CD4-positive, alpha-beta T cell treated with Interleukin-17A for 1 hour (primary cell): Measurements from ENCODE around the gene CCDC33.

Experiments used
- DNase-seq: peaks from one replicate; pipeline ENCODE4 v3.0.0-alpha.2; 2020

CCDC33 gene

GRCh38 chr15:74291101-74292071, 55.3 kb downstream of the CCDC33 start:
- peak; percentile 49 for DNase-seq

GRCh38 chr15:74293021-74293810, 57.1 kb downstream of the CCDC33 start:
- DNase-seq = no peak

- no peak for DNase-seq
Measured at GRCh38 chr15:74294010-74294409, 57.9 kb downstream of the CCDC33 start.

GRCh38 chr15:74295800-74296199, 59.7 kb downstream of the CCDC33 start:
- DNase-seq = no peak

GRCh38 chr15:74297887-74298286, 61.8 kb downstream of the CCDC33 start:
- no peak for DNase-seq

GRCh38 chr15:74300057-74300795, 64.1 kb downstream of the CCDC33 start:
- no peak for DNase-seq

GRCh38 chr15:74301583-74302361, 65.6 kb downstream of the CCDC33 start:
- no peak for DNase-seq

GRCh38 chr15:74302821-74303359, 66.8 kb downstream of the CCDC33 start:
- peak; percentile 7 for DNase-seq

- no peak for DNase-seq
Measured at GRCh38 chr15:74303741-74304309, 67.7 kb downstream of the CCDC33 start.

GRCh38 chr15:74304431-74304830, 68.3 kb downstream of the CCDC33 start:
- DNase-seq = no peak

GRCh38 chr15:74305687-74306086, 69.6 kb downstream of the CCDC33 start:
- no peak for DNase-seq

GRCh38 chr15:74306781-74307217, 70.7 kb downstream of the CCDC33 start:
- no peak for DNase-seq

GRCh38 chr15:74307827-74308811, 72.0 kb downstream of the CCDC33 start:
- peak; percentile 10 for DNase-seq

GRCh38 chr15:74311734-74312444, 75.8 kb downstream of the CCDC33 start:
- no peak for DNase-seq

- DNase-seq = no peak
Measured at GRCh38 chr15:74312445-74313007, 76.4 kb downstream of the CCDC33 start.

- no peak for DNase-seq
Measured at GRCh38 chr15:74313889-74314288, 77.8 kb downstream of the CCDC33 start.

GRCh38 chr15:74314795-74315438, 78.8 kb downstream of the CCDC33 start:
- DNase-seq = peak; percentile 14

GRCh38 chr15:74315626-74316025, 79.5 kb downstream of the CCDC33 start:
- DNase-seq = no peak

GRCh38 chr15:74316141-74316540, 80.0 kb downstream of the CCDC33 start:
- DNase-seq = no peak
